HepG2 (cell line): ENCODE data around the gene EBP. TPM values are rescaled to one million over a fixed set of nuclear protein-coding genes. Genes with fewer than 3 reads are reported as not detected.

Source experiments
- ATAC-seq: fragments of 200-7000 bp; cut with Tn5 transposase; 3 replicates; pipeline ENCODE4 v1.9.1; 2020; ENCODE audit warnings: mild to moderate bottlenecking, moderate library complexity
- BruUV-seq: library from RNA; stranded (reverse); fragments of 400-500 nt; replicated peaks from 2 replicates; lab custom pipeline; 2021; lab: Mats Ljungman, UMichigan
- CTCF ChIA-PET: fragments of 300-600 bp; formaldehyde crosslinking; extraction: SDS; loops from one replicate; lab custom pipeline; 2021; ENCODE audit warnings: low total read pairs, inconsistent platforms, low intra/inter-chr PET ratio; lab: Yijun Ruan, JAX
- POLR2A ChIA-PET: fragments of 350-600 bp; sonication (Branson Sonifier 250); formaldehyde crosslinking; loops from one replicate; lab custom pipeline; 2020; ENCODE audit warnings: antibody characterized with exemption, inconsistent platforms; lab: Yijun Ruan, JAX
- DNase-seq: peaks from one replicate; pipeline ENCODE4 v3.0.0-alpha.2; 2015; ENCODE audit warnings: low spot score
- FAIRE-seq: peaks from 3 replicates; lab custom pipeline; 2011; peaks lifted over from hg19 to GRCh38; lab: Jason Lieb, UNC
- H2AFZ ChIP-seq: one replicate; pipeline ENCODE4 v1.6.1; 2011; ENCODE audit warnings: low read length, inconsistent platforms
- H3K27ac ChIP-seq: fragments of 300-600 bp; 3 replicates; pipeline ENCODE4 v1.8.0; 2011; ENCODE audit warnings: mixed run types, mild to moderate bottlenecking, mixed read lengths, low read length, inconsistent platforms; ENCODE audit not compliant: insufficient read depth; ENCODE audit errors: extremely low read length
- H3K27me3 ChIP-seq, 2 experiments: fragments of 200-600 bp in 1 of 2; 2 replicates in 1 of 2; 3 replicates in 1 of 2; pipeline versions ENCODE4 v1.6.0 to v1.8.0; 2011; ENCODE audit warnings: low read length in 2 of 2, mild to moderate bottlenecking in 2 of 2, moderate library complexity in 2 of 2, inconsistent platforms in 1 of 2; ENCODE audit not compliant: insufficient read depth in 2 of 2, control insufficient read depth in 1 of 2
- H3K36me3 ChIP-seq, 2 experiments: fragments of 200-600 bp in 1 of 2; replicated peaks in 1 of 2; 2 replicates in 1 of 2; 3 replicates in 1 of 2; pipeline versions ENCODE4 v1.5.1 to v1.8.0; 2011; ENCODE audit warnings: low read length in 2 of 2, inconsistent platforms in 1 of 2; ENCODE audit not compliant: insufficient read depth in 2 of 2, control insufficient read depth in 1 of 2
- H3K4me1 ChIP-seq: 2 replicates; pipeline ENCODE4 v1.5.1; 2012; ENCODE audit warnings: low read length, inconsistent platforms; ENCODE audit not compliant: insufficient read depth
- H3K4me2 ChIP-seq: 2 replicates; pipeline ENCODE4 v1.6.0; 2011; ENCODE audit warnings: low read depth, low read length, inconsistent platforms
- H3K4me3 ChIP-seq, 3 experiments: fragments of 200-600 bp in 1 of 3; sonication (generic), shearing (Covaris generic) in 1 of 3; replicated peaks in 1 of 3; 2 replicates each; pipeline ENCODE4 v1.5.1; 2011 to 2016; ENCODE audit warnings: low read length in 3 of 3, inconsistent platforms in 2 of 3, low read depth in 2 of 3, mild to moderate bottlenecking in 2 of 3, control low read depth in 1 of 3, mixed read lengths in 1 of 3; ENCODE audit not compliant: insufficient read depth in 1 of 3
- H3K79me2 ChIP-seq: one replicate; pipeline ENCODE4 v1.6.1; 2011; ENCODE audit warnings: low read length, inconsistent platforms; ENCODE audit not compliant: insufficient read depth
- H3K9ac ChIP-seq: 2 replicates; pipeline ENCODE4 v1.6.0; 2011; ENCODE audit warnings: mild to moderate bottlenecking, low read depth, low read length, inconsistent platforms; ENCODE audit not compliant: insufficient read depth
- H3K9me3 ChIP-seq: 2 replicates; pipeline ENCODE4 v1.5.1; 2012; ENCODE audit warnings: mild to moderate bottlenecking, low read length
- H4K20me1 ChIP-seq: 2 replicates; pipeline ENCODE4 v1.6.0; 2011; ENCODE audit warnings: inconsistent platforms, mild to moderate bottlenecking, low read length, moderate library complexity; ENCODE audit not compliant: insufficient read depth
- CAMTA2 ChIP-seq: sonication (generic); formaldehyde crosslinking; IDR thresholded peaks from 2 replicates; pipeline ENCODE4 v1.4.0; 2020; ENCODE audit warnings: mild to moderate bottlenecking, missing genetic modification reagents, borderline replicate concordance
- CBX1 ChIP-seq: IDR thresholded peaks from one replicate; pipeline ENCODE4 v1.6.1; 2016; ENCODE audit warnings: antibody characterized with exemption, low read depth
- CCDC6 ChIP-seq: sonication (generic); formaldehyde crosslinking; IDR thresholded peaks from 2 replicates; pipeline ENCODE4 v1.8.1; 2022; ENCODE audit warnings: mild to moderate bottlenecking, missing genetic modification reagents, moderate library complexity
- CENPT ChIP-seq: sonication (generic); formaldehyde crosslinking; IDR thresholded peaks from 2 replicates; pipeline ENCODE4 v1.8.0; 2022; ENCODE audit warnings: low read depth, mild to moderate bottlenecking, moderate library complexity, missing genetic modification reagents
- DPF2 ChIP-seq: sonication (generic); formaldehyde crosslinking; IDR thresholded peaks from 2 replicates; pipeline ENCODE4 v1.4.0; 2020; ENCODE audit warnings: mild to moderate bottlenecking, low read depth, missing genetic modification reagents, borderline replicate concordance
- MEIS1 ChIP-seq: sonication (generic); formaldehyde crosslinking; IDR thresholded peaks from 2 replicates; pipeline ENCODE4 v1.9.0; 2021; ENCODE audit warnings: mild to moderate bottlenecking, missing genetic modification reagents, moderate library complexity, borderline replicate concordance
- NFE2 ChIP-seq: sonication (generic); formaldehyde crosslinking; IDR thresholded peaks from 2 replicates; pipeline ENCODE4 v1.4.0; 2020; ENCODE audit warnings: missing genetic modification reagents
- RBM39 ChIP-seq: fragments of 200-400 bp; formaldehyde crosslinking; IDR thresholded peaks from one replicate; pipeline ENCODE4 v1.6.1; 2018; ENCODE audit warnings: antibody characterized with exemption, mild to moderate bottlenecking, low read depth, low read length; ENCODE audit not compliant: poor library complexity, severe bottlenecking
- SP140L ChIP-seq: sonication (generic); formaldehyde crosslinking; IDR thresholded peaks from 2 replicates; pipeline ENCODE4 v1.4.0; 2020; ENCODE audit warnings: missing genetic modification reagents, borderline replicate concordance
- SRSF1 ChIP-seq: fragments of 200-400 bp; formaldehyde crosslinking; optimal IDR thresholded peaks from 2 replicates; pipeline ENCODE3; 2017; ENCODE audit warnings: mild to moderate bottlenecking, low read depth, low read length, moderate library complexity
- TCF12 ChIP-seq, 2 experiments: fragments of 450-650 bp in 1 of 2; sonication (generic) in 1 of 2; formaldehyde crosslinking in 1 of 2; IDR thresholded peaks; 2 replicates each; pipeline versions ENCODE4 v1.6.1 to v1.8.0; 2017 to 2022; ENCODE audit warnings: antibody characterized with exemption in 1 of 2, mild to moderate bottlenecking in 1 of 2, missing genetic modification reagents in 1 of 2, moderate library complexity in 1 of 2
- TEAD2 ChIP-seq: sonication (generic); formaldehyde crosslinking; IDR thresholded peaks from 2 replicates; pipeline ENCODE4 v1.9.0; 2021; ENCODE audit warnings: missing genetic modification reagents
- TERF1 ChIP-seq: sonication (generic); formaldehyde crosslinking; IDR thresholded peaks from 2 replicates; pipeline ENCODE4 v1.8.0; 2022; ENCODE audit warnings: mild to moderate bottlenecking, missing genetic modification reagents, moderate library complexity
- TRIM24 ChIP-seq: sonication (generic); formaldehyde crosslinking; IDR thresholded peaks from 2 replicates; pipeline ENCODE4 v1.8.0; 2022; ENCODE audit warnings: mild to moderate bottlenecking, missing genetic modification reagents
- YY1 ChIP-seq: IDR thresholded peaks from 2 replicates; pipeline ENCODE4 v1.6.1; 2011; ENCODE audit warnings: low read length, low read depth, moderate library complexity, mild to moderate bottlenecking; ENCODE audit not compliant: insufficient read depth, insufficient replicate concordance
- ZNF160 ChIP-seq: sonication (generic); formaldehyde crosslinking; IDR thresholded peaks from 2 replicates; pipeline ENCODE4 v1.8.0; 2022; ENCODE audit warnings: mild to moderate bottlenecking, inconsistent platforms, missing genetic modification reagents
- ZNF276 ChIP-seq: sonication (generic); formaldehyde crosslinking; IDR thresholded peaks from 2 replicates; pipeline ENCODE4 v1.4.0; 2020; ENCODE audit warnings: mild to moderate bottlenecking, low read depth, missing genetic modification reagents
- ZNF33A ChIP-seq: sonication (generic); formaldehyde crosslinking; IDR thresholded peaks from 2 replicates; pipeline ENCODE4 v1.5.1; 2020; ENCODE audit warnings: missing genetic modification reagents, mild to moderate bottlenecking, moderate library complexity, borderline replicate concordance
- ZNF563 ChIP-seq: sonication (generic); formaldehyde crosslinking; IDR thresholded peaks from 2 replicates; pipeline ENCODE4 v1.8.0; 2022; ENCODE audit warnings: mild to moderate bottlenecking, moderate library complexity, missing genetic modification reagents
- ZNF589 ChIP-seq: sonication (generic); formaldehyde crosslinking; conservative IDR thresholded peaks from 2 replicates; pipeline ENCODE4 v1.8.0; 2022; ENCODE audit warnings: mild to moderate bottlenecking, moderate library complexity, missing genetic modification reagents
- ZNF782 ChIP-seq: sonication (generic); formaldehyde crosslinking; IDR thresholded peaks from 2 replicates; pipeline ENCODE4 v1.4.0; 2020; ENCODE audit warnings: missing genetic modification reagents, mild to moderate bottlenecking, borderline replicate concordance
- WGBS: methylation state at CpG from one replicate; pipeline ENCODE4 v1.1.6; 2017; ENCODE audit warnings: low lambda C conversion rate; 5-methylcytosine and 5-hydroxymethylcytosine counted together
- in situ Hi-C: cut with HindIII; loops from 2 replicates; pipeline ENCODE4 v1.10.0; 2017; ENCODE audit warnings: low pct_unique_long_range_greater_than_20kb; ENCODE audit not compliant: extremely low pct_ligation_motif_present
- intact Hi-C: fragments of 100-400 bp; cut with micrococcal nuclease; formaldehyde crosslinking; loops from one replicate; pipeline ENCODE4 v1.10.0; 2022; ENCODE audit not compliant: unreplicated experiment
- polyA plus RNA-seq, 8 experiments: library from polyadenylated mRNA; depleted of rRNA in 3 of 8; stranded (reverse) in 7 of 8; unstranded in 1 of 8; fragments of >200 nt; fragmentation: Illumina TruSeq in 4 of 8; extraction: Trizol in 4 of 8; gene quantifications; 2 replicates each; pipeline versions ENCODE4 v1.2.1 to v1.2.3, GENCODE V29; 2011 to 2016; ENCODE audit warnings: low read depth in 4 of 8, missing spikeins in 1 of 8, mixed read lengths in 1 of 8; ENCODE audit not compliant: insufficient read depth in 1 of 8
- total RNA-seq, 5 experiments: library from RNA; depleted of rRNA; stranded (reverse); fragments of >200 nt; fragmentation: Illumina TruSeq; extraction: Trizol; gene quantifications; 2 replicates each; pipeline ENCODE4 v1.2.3, GENCODE V29; 2016; ENCODE audit warnings: low read depth in 1 of 5

EBP gene
- total and polyA plus RNA-seq, 2 of the 13 experiments (the other 11 are each of a cell fraction or from before 2014, with no cell fraction given) = 106 to 260 TPM

GRCh38 chrX:48475774-48476577, 45.6 kb upstream of the EBP start, which contains the start of gene FTSJ1:
Gene FTSJ1, plus strand, starts transcription at chrX:48476199. Its CDS starts 1,849 bp downstream, at chrX:48478048.
- Histone ChIP-seq H2AFZ (peak within 1 kb of the TSS; percentile 28), H3K79me2 (peaks cover 19% of the 10 kb centered on the region), H3K4me1 (peaks cover 46% of the 10 kb centered on the region), H3K4me2 (peak within 1 kb of the TSS; percentile 74), H3K27me3 (no peaks in the 10 kb centered on the region; a peak in 1 of 5 replicates), H3K9ac (peak within 1 kb of the TSS; percentile 77), H3K36me3 (peaks cover 0 to 1% of the 10 kb centered on the region in 2 experiments; a peak in 1 of 5 replicates), H3K9me3 (no peaks in the 10 kb centered on the region), H4K20me1 (no peaks in the 10 kb centered on the region), H3K27ac (peak within 1 kb of the TSS; percentile 76), H3K4me3 (peak within 1 kb of the TSS; percentile 68 to 78 (median 77))
- FAIRE-seq (peak; percentile 94), ATAC-seq (peak; percentile 85), DNase-seq (peak; percentile 76)
- intact Hi-C loops = loop anchor here (10.0 kb wide), 1 partner anchor 59 kb away; the partner anchor contains the start of gene TBC1D25
- WGBS = 1% methylated on average over 14 of the region's 75 CpGs
- CTCF ChIA-PET = no interaction called here
- BruUV-seq = TSS peak; percentile 81
- in situ Hi-C loops = no loop called here
- POLR2A ChIA-PET = interaction anchor here (0.6 kb wide), 1 partner anchor 99 kb away, joined by 3 read pairs; no protein-coding TSS in a partner anchor
- TF ChIP-seq TERF1 (CRISPR knock-in tag) (no peak), DPF2 (CRISPR knock-in tag) (no peak), CAMTA2 (CRISPR knock-in tag) (no peak), ZNF276 (CRISPR knock-in tag) (no peak), CCDC6 (CRISPR knock-in tag) (no peak), RBM39 (no peak), CBX1 (no peak), NFE2 (CRISPR knock-in tag) (no peak), MEIS1 (no peak; the same call in 1 of the 2 replicates), SRSF1 (no peak), TEAD2 (CRISPR knock-in tag) (no peak), CENPT (CRISPR knock-in tag) (0 out of 2 replicates have a peak, but pooled peaks have one; percentile 49), YY1 (peak; percentile 91), SP140L (CRISPR knock-in tag) (no peak), TRIM24 (no peak), ZNF563 (CRISPR knock-in tag) (no peak), ZNF33A (CRISPR knock-in tag) (no peak), TCF12 (IDR thresholded peaks at IDR 0.05) (no peak), TCF12 (CRISPR knock-in tag; IDR thresholded peaks at IDR 0.05) (no peak), ZNF589 (CRISPR knock-in tag) (no peak), ZNF160 (CRISPR knock-in tag) (0 out of 2 replicates have a peak, but pooled peaks have one; percentile 29), ZNF782 (CRISPR knock-in tag) (no peak)
